Measurements from ENCODE around the gene RCCD1. TPM values are rescaled to one million over a fixed set of nuclear protein-coding genes. Genes with fewer than 3 reads are reported as not detected.

Gene RCCD1
- total RNA-seq, 2 experiments from 2014 or later = 30.0 to 30.9 TPM

DNA sequence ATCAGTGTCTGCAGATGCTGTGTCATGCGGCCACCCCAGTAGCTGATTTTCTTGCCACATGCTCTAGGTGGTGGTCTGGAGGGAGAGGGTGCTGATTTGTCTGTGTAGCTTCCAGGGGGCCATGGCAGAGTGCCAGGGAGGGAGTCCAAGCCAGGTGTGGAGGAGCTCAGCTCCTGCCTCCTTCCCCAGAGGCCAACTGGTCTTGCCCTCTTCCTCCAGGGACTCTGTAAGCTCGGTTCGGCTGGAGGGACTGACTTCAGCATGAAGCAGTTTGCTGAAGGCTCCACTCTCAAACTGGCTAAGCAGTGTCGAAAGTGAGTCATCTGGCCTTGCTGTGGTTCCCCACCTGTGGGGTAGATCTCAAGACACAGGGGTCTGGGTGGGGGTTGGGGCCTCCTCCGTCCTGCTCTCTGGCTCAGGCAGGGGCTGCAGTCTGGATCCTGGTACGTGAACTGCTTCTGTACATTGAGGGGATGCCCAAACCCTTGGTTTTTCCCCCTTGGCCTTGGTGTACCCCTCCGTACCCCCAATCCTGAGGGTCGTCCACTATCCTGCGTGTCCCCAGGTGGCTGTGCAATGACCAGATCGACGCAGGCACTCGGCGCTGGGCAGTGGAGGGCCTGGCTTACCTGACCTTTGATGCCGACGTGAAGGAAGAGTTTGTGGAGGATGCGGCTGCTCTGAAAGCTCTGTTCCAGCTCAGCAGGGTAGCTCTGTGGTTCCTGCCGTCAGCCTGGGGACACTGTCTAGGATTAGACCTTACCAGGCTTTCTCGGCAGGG, 6.9 kb upstream of the RCCD1 start:
- Mint-ChIP-seq H3K9me3 (no peaks in the 10 kb centered on the region), H3K4me3 (no peak overlapping the region), H3K27ac (no peak overlapping the region), H3K36me3 (ENCODE audit: low read depth) (peaks cover 36% of the 10 kb centered on the region), H3K27me3 (no peaks in the 10 kb centered on the region), H3K4me1 (ENCODE audit: low read depth) (no peaks in the 10 kb centered on the region)
- DNase-seq (no peak), ATAC-seq (no peak)
- CTCF ChIA-PET = interaction anchor here (1.8 to 2.7 kb wide), 2 partner anchors 9 to 14 kb away, joined by 11 to 18 read pairs; partner anchors contain the start of genes HDDC3 and UNC45A
- POLR2A ChIA-PET = interaction anchor here (1.1 to 2.4 kb wide), 3 partner anchors 9 to 13 kb away, joined by 4 to 11 read pairs (median 5); partner anchors contain the start of gene UNC45A
- intact Hi-C loops (cut with micrococcal nuclease) = no loop called here
- TF ChIP-seq, protein P1, sequence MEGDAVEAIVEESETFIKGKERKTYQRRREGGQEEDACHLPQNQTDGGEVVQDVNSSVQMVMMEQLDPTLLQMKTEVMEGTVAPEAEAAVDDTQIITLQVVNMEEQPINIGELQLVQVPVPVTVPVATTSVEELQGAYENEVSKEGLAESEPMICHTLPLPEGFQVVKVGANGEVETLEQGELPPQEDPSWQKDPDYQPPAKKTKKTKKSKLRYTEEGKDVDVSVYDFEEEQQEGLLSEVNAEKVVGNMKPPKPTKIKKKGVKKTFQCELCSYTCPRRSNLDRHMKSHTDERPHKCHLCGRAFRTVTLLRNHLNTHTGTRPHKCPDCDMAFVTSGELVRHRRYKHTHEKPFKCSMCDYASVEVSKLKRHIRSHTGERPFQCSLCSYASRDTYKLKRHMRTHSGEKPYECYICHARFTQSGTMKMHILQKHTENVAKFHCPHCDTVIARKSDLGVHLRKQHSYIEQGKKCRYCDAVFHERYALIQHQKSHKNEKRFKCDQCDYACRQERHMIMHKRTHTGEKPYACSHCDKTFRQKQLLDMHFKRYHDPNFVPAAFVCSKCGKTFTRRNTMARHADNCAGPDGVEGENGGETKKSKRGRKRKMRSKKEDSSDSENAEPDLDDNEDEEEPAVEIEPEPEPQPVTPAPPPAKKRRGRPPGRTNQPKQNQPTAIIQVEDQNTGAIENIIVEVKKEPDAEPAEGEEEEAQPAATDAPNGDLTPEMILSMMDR (IDR thresholded peaks at IDR 0.05) = no peak

- CTCF ChIA-PET = interaction anchor here (0.8 to 2.3 kb wide), 4 partner anchors 9 to 467 kb away, joined by 3 to 10 read pairs (median 4); partner anchors contain the start of genes HDDC3 and UNC45A
- no peaks in the 10 kb centered on the region for H3K9me3 Mint-ChIP-seq
- peaks cover 33% of the 10 kb centered on the region for H3K36me3 Mint-ChIP-seq (ENCODE audit: low read depth)
These were observed 6.2 kb upstream of the RCCD1 start for GRCh38 chr15:90948506-90948905.

DNA sequence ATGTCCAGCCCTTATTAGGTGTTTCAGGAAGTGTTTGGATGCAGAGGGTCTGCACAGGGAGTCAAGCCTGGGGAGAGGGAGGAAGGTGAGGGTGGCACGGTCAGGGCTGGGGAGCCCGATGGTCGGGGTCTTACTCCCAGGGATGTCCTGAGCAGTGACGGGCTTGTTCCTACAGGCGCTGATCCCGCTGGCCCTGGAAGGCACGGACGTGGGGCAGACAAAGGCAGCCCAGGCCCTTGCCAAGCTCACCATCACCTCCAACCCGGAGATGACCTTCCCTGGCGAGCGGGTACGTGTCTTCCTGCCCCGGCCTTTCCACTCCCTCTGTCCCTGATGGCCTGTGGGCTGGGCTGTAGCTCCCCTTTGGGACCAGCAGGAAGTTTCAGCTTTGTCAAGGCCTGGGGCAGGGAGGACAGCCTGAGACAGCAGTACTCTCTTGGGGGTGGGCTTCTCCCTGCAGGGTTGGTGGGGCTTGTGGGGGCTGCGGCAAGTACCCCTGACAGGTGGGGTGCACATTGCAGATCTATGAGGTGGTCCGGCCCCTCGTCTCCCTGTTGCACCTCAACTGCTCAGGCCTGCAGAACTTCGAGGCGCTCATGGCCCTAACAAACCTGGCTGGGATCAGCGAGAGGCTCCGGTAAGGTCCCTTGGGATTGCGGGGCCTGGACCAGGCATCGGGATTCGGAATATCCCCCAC, 4.6 kb upstream of the RCCD1 start:
- POLR2A ChIA-PET = interaction anchor here (1.4 to 2.4 kb wide), 2 partner anchors 15 to 19 kb away, joined by 3 to 11 read pairs; partner anchors contain the start of gene UNC45A
- DNase-seq (no peak), ATAC-seq (no peak)
- Mint-ChIP-seq H3K4me1 (ENCODE audit: low read depth) (peaks cover 2% of the 10 kb centered on the region), H3K36me3 (ENCODE audit: low read depth) (peaks cover 30% of the 10 kb centered on the region), H3K27me3 (no peaks in the 10 kb centered on the region), H3K4me3 (no peak overlapping the region), H3K27ac (no peak overlapping the region), H3K9me3 (no peaks in the 10 kb centered on the region)
- intact Hi-C loops (cut with micrococcal nuclease) = no loop called here
- CTCF ChIA-PET = interaction anchor here (2.3 kb wide), 1 partner anchor 18 kb away, joined by 10 read pairs; the partner anchor contains the start of gene HDDC3
- TF ChIP-seq, protein P1 (IDR thresholded peaks at IDR 0.05) = no peak

More at GRCh38 chr15:90948506-90948905, 6.2 kb upstream of the RCCD1 start:
- no peak for DNase-seq
- POLR2A ChIA-PET = interaction anchor here (1.4 to 2.4 kb wide), 3 partner anchors 10 to 17 kb away, joined by 3 to 11 read pairs (median 4); partner anchors contain the start of gene UNC45A
- no peak overlapping the region for H3K27ac Mint-ChIP-seq
- TF ChIP-seq, protein P1 (IDR thresholded peaks at IDR 0.05) = no peak
- no peaks in the 10 kb centered on the region for H3K4me1 Mint-ChIP-seq (ENCODE audit: low read depth)
- intact Hi-C loops (cut with micrococcal nuclease) = no loop called here
- no peak for ATAC-seq
- no peak overlapping the region for H3K4me3 Mint-ChIP-seq
- H3K27me3 Mint-ChIP-seq = no peaks in the 10 kb centered on the region

- ATAC-seq = no peak
- Mint-ChIP-seq H3K36me3 (ENCODE audit: low read depth) (peaks cover 30% of the 10 kb centered on the region), H3K27me3 (no peaks in the 10 kb centered on the region), H3K9me3 (no peaks in the 10 kb centered on the region), H3K4me1 (ENCODE audit: low read depth) (peaks cover 2% of the 10 kb centered on the region), H3K27ac (no peak overlapping the region), H3K4me3 (no peak overlapping the region)
- no peak for DNase-seq
- intact Hi-C loops (cut with micrococcal nuclease) = no loop called here
- ChIA-PET CTCF (interaction anchor here (2.3 kb wide), 1 partner anchor 19 kb away, joined by 10 read pairs; the partner anchor contains the start of gene HDDC3), POLR2A (no interaction called here)
- TF ChIP-seq, protein P1 (IDR thresholded peaks at IDR 0.05) = no peak
These were observed 4.0 kb upstream of the RCCD1 start for GRCh38 chr15:90950676-90951075.
